GM19025 (cell line): ENCODE measurements around the gene UPP2.

Experiments
- ATAC-seq: cut with Tn5 transposase; IDR thresholded peaks from one replicate; pipeline ENCODE4 v1.9.1; 2021; ENCODE audit warnings: mild to moderate bottlenecking, low read depth, moderate library complexity; ENCODE audit not compliant: unreplicated experiment

Gene UPP2

GRCh38 chr2:158101384-158101926 is at the start of gene UPP2:
Gene UPP2 (plus strand): TSS chr2:158101876. CDS start chr2:158102064, 188 bp downstream.
- ATAC-seq = no peak

GRCh38 chr2:158052761-158053160 is 48.9 kb upstream of the UPP2 start:
- no peak for ATAC-seq

- ATAC-seq = no peak
These were observed 44.8 kb upstream of the UPP2 start for GRCh38 chr2:158056875-158057274.

DNA sequence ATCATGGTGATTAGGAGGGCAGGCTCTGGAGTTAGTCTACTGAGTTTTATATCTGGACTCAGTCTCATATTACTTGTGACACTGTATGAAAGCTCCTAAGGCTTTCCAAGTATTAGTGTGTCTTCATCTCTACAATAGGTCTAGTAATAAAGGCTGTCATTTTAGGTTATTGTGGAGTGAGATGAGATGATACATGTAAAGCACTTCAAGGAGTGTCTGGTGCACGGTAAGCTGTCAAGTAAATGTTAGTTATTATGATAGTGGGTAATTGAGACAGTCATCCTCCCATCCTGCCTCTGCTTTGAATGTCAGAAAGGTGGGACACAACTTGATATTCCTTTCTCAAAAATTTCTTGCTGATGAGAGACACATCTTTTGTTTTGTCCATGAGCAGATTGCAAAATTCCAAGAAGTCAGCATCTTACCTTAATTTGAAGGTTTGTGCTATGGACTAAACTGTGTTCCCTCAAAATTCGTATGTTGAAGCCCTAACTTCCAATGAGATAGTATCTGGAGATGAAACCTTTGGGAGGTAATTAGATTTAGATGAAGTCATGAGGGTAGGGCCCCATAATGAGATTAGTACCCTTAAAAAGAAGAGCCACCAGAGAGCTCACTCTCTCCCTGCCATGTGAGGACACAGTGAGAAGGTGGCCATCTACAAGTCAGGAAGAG is 41.4 kb upstream of the UPP2 start:
- no peak for ATAC-seq

DNA sequence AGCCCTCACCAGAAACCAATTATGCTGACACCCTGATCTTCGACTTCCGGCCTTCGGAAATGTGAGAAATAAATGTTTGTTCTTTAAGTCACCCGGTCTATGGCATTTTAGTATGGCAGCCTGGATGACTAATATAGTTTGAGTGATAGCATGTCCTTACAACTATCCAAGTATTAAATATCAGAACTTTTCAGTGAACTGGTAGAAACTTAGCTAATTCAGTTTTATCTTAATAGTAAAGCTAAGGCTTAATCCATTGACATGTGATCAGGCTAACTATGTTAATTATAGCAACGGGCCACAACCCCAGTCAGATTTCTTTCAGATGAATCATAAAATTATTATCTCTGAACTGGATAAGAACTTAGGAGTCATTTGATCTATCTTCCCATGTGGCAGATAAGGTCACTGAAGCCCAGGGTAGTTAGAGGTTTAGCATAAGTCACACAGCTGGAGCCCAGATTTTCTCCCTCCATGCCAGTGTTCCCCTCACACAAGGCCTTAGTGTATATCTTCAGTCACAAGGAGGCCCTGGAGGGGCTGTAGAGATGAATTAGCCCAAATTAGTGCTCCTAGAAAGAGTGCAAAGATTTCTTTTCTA is 40.7 kb upstream of the UPP2 start:
- no peak for ATAC-seq

DNA sequence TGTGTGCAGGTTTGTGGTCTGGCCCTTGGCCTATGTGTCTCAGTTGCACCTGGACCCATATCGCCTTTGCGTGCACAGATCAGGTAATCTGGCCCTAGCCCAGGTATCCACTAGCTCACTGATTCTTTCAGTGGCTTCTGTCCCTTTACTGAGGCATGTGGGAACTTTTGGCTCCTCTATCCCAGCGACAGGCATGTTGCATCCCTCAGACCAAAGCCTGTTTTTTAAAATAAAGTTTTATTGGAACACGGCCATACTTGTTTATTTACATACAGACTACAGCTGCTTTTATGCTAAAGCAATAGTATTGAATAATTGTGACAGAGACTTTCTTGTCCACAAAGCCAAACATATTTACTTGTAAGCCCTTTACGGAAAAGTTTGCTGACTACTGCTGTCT is 39.9 kb upstream of the UPP2 start:
- ATAC-seq = no peak

DNA sequence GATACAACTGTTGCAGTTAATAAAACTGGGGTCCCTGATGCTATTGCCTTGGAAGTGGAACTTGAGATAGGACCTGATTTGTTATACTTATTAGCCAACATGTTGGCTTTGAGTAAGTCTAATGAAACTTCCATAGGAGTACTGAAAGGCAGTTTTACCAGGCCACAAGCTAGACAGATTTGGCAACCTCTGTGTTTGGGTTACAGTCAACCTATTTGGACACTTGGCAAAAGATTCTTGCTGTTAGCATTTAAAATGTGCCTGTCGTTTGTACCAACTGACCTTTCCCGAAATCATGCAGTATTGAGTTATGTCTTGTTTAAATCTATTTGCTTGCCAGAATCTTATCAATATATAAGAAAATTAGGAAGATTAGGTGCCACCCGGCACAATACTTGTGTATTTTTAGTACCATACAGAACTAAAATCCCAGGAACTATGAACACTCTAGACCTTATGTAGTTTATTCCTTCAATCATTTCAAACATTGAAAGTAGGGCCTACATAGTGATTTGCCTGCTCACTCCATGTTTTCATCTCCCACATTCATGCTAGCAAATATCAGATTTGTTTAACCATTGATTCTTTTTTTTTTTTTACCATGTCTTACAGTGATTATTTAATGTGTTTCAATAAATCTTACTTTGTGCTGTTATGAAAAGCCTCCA is 35.5 kb upstream of the UPP2 start:
- no peak for ATAC-seq

DNA sequence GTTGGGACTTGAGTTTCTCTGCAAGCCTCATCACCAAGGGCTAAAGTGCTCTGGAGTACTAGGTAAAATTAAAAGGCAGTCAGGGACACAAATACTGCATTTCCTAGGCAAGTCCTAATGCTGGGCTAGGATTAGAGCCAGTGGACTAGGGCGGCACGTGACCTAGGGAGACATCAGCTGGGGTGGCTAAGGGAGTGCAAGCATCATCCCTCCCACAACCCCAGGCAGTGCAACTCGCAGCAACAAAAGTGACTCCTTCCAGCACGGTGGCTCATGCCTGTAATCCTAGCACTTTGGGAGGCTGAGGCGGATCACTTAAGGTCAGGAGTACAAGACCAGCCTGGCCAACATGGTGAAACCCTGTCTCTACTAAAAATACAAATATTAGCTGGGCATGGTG is 30.7 kb upstream of the UPP2 start:
- ATAC-seq = no peak

- ATAC-seq = no peak
These were observed 29.3 kb upstream of the UPP2 start for GRCh38 chr2:158072361-158072760.

- ATAC-seq = no peak
These were observed 22.0 kb upstream of the UPP2 start for GRCh38 chr2:158079672-158080071.

DNA sequence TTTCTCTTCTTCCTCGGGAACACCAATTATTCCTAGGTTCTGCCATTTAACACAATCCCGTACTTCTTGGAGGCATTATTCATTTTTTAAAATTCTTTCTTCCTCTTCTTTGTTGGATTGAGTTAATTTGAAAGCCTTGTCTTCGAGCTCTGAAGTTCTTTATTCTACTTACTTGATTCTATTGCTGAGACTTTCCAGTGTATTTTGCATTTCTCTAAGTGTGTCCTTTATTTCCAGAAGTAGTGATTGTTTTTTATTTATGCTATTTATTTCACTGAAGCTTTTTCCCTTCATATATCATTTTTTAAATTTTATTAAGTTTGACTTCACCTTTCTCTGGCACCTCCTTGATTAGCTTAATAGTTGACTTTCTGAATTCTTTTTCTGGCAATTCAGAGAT is 13.6 kb upstream of the UPP2 start:
- ATAC-seq = no peak

GRCh38 chr2:158089322-158089721 is 12.4 kb upstream of the UPP2 start:
- no peak for ATAC-seq

DNA sequence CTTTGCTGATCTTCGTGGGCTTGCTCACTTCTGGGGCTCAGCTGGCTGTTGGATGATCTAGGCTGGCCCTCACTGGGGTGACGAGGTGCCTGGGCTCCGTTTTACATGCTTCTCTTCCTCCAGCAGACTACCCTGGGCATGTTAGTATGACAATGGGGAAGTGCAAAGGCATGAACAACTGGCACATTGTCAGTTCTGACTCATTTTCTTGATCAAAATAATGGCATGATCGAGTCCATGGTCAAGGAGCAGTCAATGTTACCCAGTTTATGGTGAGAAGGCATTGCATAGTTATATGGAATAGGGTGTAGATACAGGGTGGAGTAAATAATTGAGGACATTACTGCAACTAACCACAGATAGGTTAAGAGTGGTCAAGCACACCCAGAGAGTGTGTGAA is 10.0 kb upstream of the UPP2 start:
- ATAC-seq = no peak

DNA sequence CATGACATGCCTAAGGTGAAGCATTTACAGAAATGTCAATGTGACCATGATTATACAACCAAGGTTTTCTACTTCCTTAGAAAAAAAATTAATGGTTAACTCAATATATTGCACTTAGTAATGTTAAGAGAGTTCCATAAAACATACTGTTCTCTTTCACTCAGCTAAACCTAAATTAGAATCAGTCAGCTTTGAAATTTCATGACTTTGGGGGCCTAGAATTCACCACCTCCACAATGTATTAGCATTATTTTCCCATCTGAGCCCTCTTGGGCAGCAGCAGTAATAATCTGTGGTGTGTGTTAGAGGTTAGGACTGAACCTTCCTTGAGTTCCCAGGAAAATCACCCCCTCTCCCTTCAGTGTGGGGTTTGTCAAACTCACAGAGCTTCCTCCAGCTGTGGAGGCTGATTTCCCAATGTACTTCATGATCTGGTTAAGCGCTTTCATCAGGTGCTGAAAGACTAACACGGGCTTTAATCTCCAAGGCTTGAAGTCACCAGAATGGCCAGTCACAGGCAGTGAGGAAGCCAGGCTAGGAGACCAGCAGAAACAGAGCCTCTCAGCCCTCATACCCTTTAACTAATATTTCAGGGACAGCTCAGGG is 7.1 kb upstream of the UPP2 start:
- no peak for ATAC-seq

GRCh38 chr2:158095269-158095668 is 6.4 kb upstream of the UPP2 start:
- no peak for ATAC-seq

- no peak for ATAC-seq
These were observed 5.8 kb upstream of the UPP2 start for GRCh38 chr2:158095912-158096311.

DNA sequence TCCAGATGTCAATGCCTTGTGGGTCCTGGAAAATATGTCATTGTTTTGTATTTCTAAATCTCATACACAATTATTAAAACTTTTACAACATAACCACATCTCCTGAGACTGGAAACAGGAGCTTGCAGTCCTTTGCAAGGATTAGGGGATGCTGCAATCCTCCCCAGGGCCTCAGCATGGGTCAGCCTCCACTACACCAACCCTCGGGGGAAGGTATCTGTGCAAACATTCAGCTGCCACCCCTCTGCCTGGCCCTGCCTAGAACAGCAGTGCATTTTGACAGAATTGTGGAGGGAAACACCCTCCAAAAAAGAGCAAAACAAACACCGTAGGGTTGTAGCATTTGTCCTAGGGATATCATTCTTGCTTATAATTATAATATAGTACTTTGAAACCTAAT is 4.2 kb upstream of the UPP2 start:
- ATAC-seq = no peak

GRCh38 chr2:158098178-158098577 is 3.5 kb upstream of the UPP2 start:
- no peak for ATAC-seq

- no peak for ATAC-seq
These were observed 2.0 kb upstream of the UPP2 start for GRCh38 chr2:158099716-158100115.

GRCh38 chr2:158100411-158100810 is 1.3 kb upstream of the UPP2 start:
- ATAC-seq = no peak

- no peak for ATAC-seq
These were observed 770 bp downstream of the UPP2 start for GRCh38 chr2:158102446-158102845.
